IPS-20b (cell line): ENCODE measurements around the gene REST.
A peak's percentile ranks its signal among the peaks of the same experiment; 100 is the strongest.

Experiments
- H3K27ac ChIP-seq: one replicate; pipeline ENCODE4 v1.5.1; 2013; ENCODE audit warnings: low read length
- H3K27me3 ChIP-seq: 2 replicates; pipeline ENCODE4 v1.6.1; 2013; ENCODE audit warnings: mild to moderate bottlenecking, low read length, inconsistent platforms; ENCODE audit not compliant: insufficient read depth
- H3K36me3 ChIP-seq: 2 replicates; pipeline ENCODE4 v1.6.1; 2013; ENCODE audit warnings: low read depth, mild to moderate bottlenecking, inconsistent platforms, low read length, moderate library complexity; ENCODE audit not compliant: insufficient read depth
- H3K4me1 ChIP-seq: 2 replicates; pipeline ENCODE4 v1.6.1; 2013; ENCODE audit warnings: mild to moderate bottlenecking, control low read depth, inconsistent platforms, low read length, moderate library complexity; ENCODE audit not compliant: insufficient read depth
- H3K4me3 ChIP-seq: 2 replicates; pipeline ENCODE4 v1.5.1; 2013; ENCODE audit warnings: mild to moderate bottlenecking, low read length, inconsistent platforms
- H3K9ac ChIP-seq: 2 replicates; pipeline ENCODE4 v1.6.1; 2013; ENCODE audit warnings: low read depth, mild to moderate bottlenecking, inconsistent platforms, low read length, moderate library complexity
- H3K9me3 ChIP-seq: 2 replicates; pipeline ENCODE4 v1.6.1; 2013; ENCODE audit warnings: mild to moderate bottlenecking, low read depth, low read length, inconsistent platforms; ENCODE audit not compliant: insufficient read depth

Gene REST

DNA sequence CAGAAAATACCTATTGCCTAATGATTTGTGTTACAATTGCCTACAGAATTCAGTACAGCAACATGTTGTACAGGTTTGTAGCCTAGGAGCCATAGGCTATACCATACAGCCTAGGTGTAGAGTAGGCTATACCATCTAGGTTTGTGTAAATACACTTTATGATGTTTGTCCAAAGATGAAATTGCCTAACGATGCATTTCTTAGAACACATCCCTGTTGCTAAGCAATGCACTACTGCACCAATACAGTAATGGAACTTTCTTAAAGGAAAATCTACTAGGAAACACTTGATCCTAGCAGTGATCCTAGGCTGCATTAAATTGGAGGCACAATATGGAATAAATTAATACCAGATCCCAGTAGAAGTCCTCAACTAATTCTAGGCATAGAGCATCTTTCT lies 51.4 kb downstream of the REST start:
- H3K36me3 ChIP-seq: peaks cover 29% of the 10 kb centered on the region
- H3K4me3 ChIP-seq: no peak overlapping the region
- no peak overlapping the region for H3K27ac ChIP-seq
- no peaks in the 10 kb centered on the region for H3K4me1 ChIP-seq
- H3K9ac ChIP-seq: no peak overlapping the region
- H3K27me3 ChIP-seq: no peaks in the 10 kb centered on the region
- no peaks in the 10 kb centered on the region for H3K9me3 ChIP-seq

DNA sequence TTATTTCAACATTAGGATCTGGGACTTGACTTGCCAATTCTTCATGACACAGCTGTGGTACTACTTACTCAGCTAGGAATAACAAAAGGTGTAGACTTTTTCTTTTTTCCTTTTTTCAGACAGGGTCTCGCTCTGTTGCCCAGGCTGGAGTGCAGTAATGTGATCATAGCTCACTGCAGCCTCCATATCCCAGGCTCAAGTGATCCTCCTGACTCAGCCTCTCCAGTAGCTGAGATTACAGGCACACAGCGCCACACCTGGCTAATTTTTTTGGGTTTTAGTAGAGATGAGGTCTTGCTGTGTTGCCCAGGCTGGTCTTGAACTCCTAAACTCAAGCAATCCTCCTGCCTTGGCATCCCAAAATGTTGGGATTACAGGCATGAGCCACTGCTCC lies 53.4 kb downstream of the REST start:
- Histone ChIP-seq H3K4me3 (no peak overlapping the region), H3K36me3 (peaks cover 49% of the 10 kb centered on the region), H3K9ac (no peak overlapping the region), H3K9me3 (no peaks in the 10 kb centered on the region), H3K27me3 (no peaks in the 10 kb centered on the region), H3K4me1 (no peaks in the 10 kb centered on the region), H3K27ac (no peak overlapping the region)

DNA sequence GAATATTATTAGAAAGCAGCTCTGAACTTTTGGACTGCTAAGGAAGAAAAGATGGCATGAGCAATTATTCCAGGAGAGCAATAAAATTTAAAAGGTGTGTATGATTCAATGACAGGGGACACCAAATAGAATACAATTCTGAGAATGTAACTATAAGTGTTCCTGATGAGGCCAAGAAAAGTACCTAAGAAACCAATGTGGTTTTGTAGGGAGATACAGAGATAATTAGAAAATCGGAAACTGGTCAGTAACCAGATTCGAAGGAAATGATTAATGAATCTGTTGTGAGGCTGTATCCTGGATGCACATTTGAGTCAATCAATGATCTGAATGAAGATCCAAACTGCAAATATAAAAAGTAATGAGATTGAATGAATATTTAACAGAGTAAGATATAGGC lies 63.7 kb downstream of the REST start:
- Histone ChIP-seq H3K4me1 (peaks cover 3% of the 10 kb centered on the region; the same call in 1 of the 2 replicates), H3K9ac (no peak overlapping the region), H3K4me3 (no peak overlapping the region), H3K27me3 (no peaks in the 10 kb centered on the region), H3K9me3 (0 out of 2 replicates have a peak, but pooled peaks cover 4% of the 10 kb centered on the region), H3K36me3 (peaks cover 74% of the 10 kb centered on the region), H3K27ac (no peak overlapping the region)

- Histone ChIP-seq H3K9ac (no peak overlapping the region), H3K4me3 (no peak overlapping the region), H3K27me3 (no peaks in the 10 kb centered on the region), H3K9me3 (0 out of 2 replicates have a peak, but pooled peaks cover 4% of the 10 kb centered on the region), H3K36me3 (peaks cover 64% of the 10 kb centered on the region), H3K27ac (no peak overlapping the region), H3K4me1 (peaks cover 3% of the 10 kb centered on the region; the same call in 1 of the 2 replicates)
These were observed 64.7 kb downstream of the REST start for GRCh38 chr4:56972389-56972788.

- Histone ChIP-seq H3K36me3 (peaks cover 60% of the 10 kb centered on the region), H3K4me3 (no peak overlapping the region), H3K27me3 (no peaks in the 10 kb centered on the region), H3K27ac (no peak overlapping the region), H3K9ac (no peak overlapping the region), H3K4me1 (peaks cover 3% of the 10 kb centered on the region; the same call in 1 of the 2 replicates), H3K9me3 (0 out of 2 replicates have a peak, but pooled peaks cover 4% of the 10 kb centered on the region)
These were observed 65.1 kb downstream of the REST start for GRCh38 chr4:56972809-56973208.

- Histone ChIP-seq H3K27me3 (no peaks in the 10 kb centered on the region), H3K4me3 (no peak overlapping the region), H3K27ac (no peak overlapping the region), H3K9ac (no peak overlapping the region), H3K4me1 (peaks cover 3% of the 10 kb centered on the region; the same call in 1 of the 2 replicates), H3K36me3 (peaks cover 54% of the 10 kb centered on the region), H3K9me3 (0 out of 2 replicates have a peak, but pooled peaks cover 4% of the 10 kb centered on the region)
These were observed 65.6 kb downstream of the REST start for GRCh38 chr4:56973336-56973735.

- Histone ChIP-seq H3K27ac (no peak overlapping the region), H3K9me3 (0 out of 2 replicates have a peak, but pooled peaks cover 4% of the 10 kb centered on the region), H3K36me3 (peaks cover 29% of the 10 kb centered on the region), H3K4me3 (peak overlapping the region; percentile 100), H3K4me1 (peaks cover 3% of the 10 kb centered on the region; the same call in 1 of the 2 replicates), H3K9ac (peak overlapping the region; percentile 97; the same call in 1 of the 2 replicates), H3K27me3 (no peaks in the 10 kb centered on the region)
These were observed 68.7 kb downstream of the REST start for GRCh38 chr4:56976283-56976836.

DNA sequence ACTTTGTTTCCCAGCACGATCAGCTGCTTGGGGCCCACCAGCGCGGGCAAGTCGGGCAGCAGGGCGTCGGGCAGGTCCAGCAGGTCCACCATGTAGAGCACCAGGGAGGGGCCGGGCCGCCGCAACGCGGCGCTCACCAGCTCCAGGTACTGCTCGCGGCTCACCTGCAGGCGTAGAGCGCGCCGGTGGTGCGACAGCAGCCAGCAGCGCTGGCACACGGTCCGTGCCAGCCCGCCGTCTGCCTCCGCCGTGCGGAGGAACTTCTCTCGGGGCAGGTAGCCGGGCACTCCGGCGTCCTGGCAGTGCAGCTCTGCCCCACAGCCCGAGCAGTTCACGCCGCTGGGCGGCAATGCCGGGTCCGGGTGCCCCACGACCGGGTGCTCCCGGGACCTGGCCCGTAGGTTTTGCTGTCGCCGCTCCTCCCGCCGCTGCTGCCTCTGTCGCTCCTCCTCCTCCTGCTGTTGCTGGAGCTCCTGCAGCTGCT lies 69.2 kb downstream of the REST start:
- Histone ChIP-seq H3K9ac (peak overlapping the region; percentile 97), H3K36me3 (peaks cover 31% of the 10 kb centered on the region), H3K9me3 (0 out of 2 replicates have a peak, but pooled peaks cover 4% of the 10 kb centered on the region), H3K4me3 (peak overlapping the region; percentile 100), H3K27me3 (no peaks in the 10 kb centered on the region), H3K27ac (no peak overlapping the region), H3K4me1 (peaks cover 6% of the 10 kb centered on the region; the same call in 1 of the 2 replicates)

DNA sequence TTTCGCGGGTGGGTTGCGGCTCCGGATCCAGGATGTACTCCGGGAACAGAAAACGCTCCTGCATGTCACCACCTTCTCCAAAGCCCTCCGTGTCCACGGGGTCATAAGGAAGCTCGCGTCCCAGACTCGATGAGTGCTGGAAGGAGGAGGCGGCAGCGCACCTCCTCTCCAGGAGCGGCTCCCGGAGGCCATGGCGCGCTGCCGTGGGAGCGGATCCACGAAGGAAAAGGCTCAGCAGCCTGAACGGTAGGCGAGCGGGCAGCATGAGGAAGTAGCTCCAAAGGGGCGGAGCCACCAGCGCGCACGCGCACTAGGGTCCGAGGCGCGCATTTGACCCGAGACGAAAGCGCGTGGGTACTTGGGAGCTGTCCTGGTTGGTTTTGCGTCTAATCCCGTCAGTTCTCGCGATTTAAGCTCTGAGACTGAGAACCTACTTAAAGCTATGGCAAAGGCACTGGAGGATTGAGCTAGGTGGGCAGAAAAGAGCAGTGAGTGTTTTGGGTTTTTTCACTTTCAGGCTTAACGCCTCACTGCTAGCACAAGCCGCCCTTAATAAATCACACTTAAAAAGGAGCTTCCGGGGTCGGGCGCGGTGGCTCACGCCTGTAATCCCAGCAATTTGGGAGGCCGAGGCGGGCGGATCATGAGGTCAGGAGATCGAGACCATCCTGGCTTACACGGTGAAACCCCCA lies 69.8 kb downstream of the REST start, which contains the start of gene NOA1:
Gene NOA1, minus strand, starts transcription at position 286 of the 692 bp plus-strand sequence. Its CDS starts 21 bp downstream, at position 265.
- peak within 1 kb of the TSS; percentile 97 for H3K9ac ChIP-seq
- no peak within 1 kb of the TSS for H3K27ac ChIP-seq
- H3K9me3 ChIP-seq: 0 out of 2 replicates have a peak, but pooled peaks cover 4% of the 10 kb centered on the region
- H3K4me3 ChIP-seq: peak within 1 kb of the TSS; percentile 100
- H3K36me3 ChIP-seq: peaks cover 28% of the 10 kb centered on the region
- no peaks in the 10 kb centered on the region for H3K27me3 ChIP-seq
- H3K4me1 ChIP-seq: peaks cover 7% of the 10 kb centered on the region; the same call in 1 of the 2 replicates

GRCh38 chr4:56978750-56979303 lies 71.1 kb downstream of the REST start, which contains the start of gene POLR2B:
Gene POLR2B, plus strand, starts transcription at chr4:56978896. Its CDS starts 90 bp downstream, at chr4:56978986.
- peak within 1 kb of the TSS; percentile 100 for H3K4me3 ChIP-seq
- peaks cover 15% of the 10 kb centered on the region for H3K36me3 ChIP-seq
- H3K4me1 ChIP-seq: peaks cover 7% of the 10 kb centered on the region; the same call in 1 of the 2 replicates
- no peaks in the 10 kb centered on the region for H3K27me3 ChIP-seq
- H3K27ac ChIP-seq: peak within 1 kb of the TSS; percentile 87
- H3K9ac ChIP-seq: peak within 1 kb of the TSS; percentile 97
- H3K9me3 ChIP-seq: no peaks in the 10 kb centered on the region

DNA sequence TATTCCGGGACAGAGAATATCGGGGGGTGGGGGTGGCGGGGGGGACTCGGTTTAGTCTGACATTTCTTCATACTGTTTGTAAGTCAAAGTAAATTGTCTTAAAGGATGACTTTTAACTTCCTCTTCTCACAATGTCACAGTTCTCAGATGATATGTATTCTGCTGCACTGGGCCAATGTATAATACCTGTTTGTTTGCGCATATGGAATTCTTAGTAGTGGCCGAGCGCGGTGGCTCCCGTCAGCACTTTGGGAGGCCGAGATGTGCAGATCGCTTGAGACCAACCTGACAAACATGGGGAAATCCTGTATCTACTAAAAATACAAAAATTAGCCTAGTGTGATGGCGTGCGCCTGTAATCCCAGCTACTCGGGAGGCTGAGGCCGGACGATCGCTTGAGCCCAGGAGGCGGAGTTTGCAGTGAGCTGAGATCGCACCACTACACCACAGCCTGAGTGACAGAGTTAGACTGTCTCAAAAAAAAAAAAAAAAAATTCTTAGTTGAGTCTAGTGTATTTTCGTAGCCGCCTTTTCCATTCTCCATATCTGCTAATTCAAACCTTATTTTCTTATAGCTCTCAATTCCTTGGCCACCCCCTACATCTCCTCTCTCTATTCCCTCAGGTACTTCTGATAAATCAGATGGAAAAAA lies 71.8 kb downstream of the REST start:
- H3K4me1 ChIP-seq: peaks cover 7% of the 10 kb centered on the region; the same call in 1 of the 2 replicates
- H3K9me3 ChIP-seq: no peaks in the 10 kb centered on the region
- H3K27me3 ChIP-seq: no peaks in the 10 kb centered on the region
- peak overlapping the region; percentile 87 for H3K27ac ChIP-seq
- peak overlapping the region; percentile 100 for H3K4me3 ChIP-seq
- H3K9ac ChIP-seq: peak overlapping the region; percentile 97
- peaks cover 11% of the 10 kb centered on the region; the same call in 1 of the 2 replicates for H3K36me3 ChIP-seq
